ENCODE results near the gene SNRPD3.

- TF ChIP-seq CTCF (IDR thresholded peaks at IDR 0.05): no peak
- no peak for TF ChIP-seq EP300 (IDR thresholded peaks at IDR 0.05)
Observed at GRCh38 chr22:24589518-24590030, 33.8 kb downstream of the SNRPD3 start.
